GM12891 (cell line): Measurements from ENCODE around the gene PSTPIP1.

Source experiments
- POLR2A ChIP-seq: IDR thresholded peaks from 2 replicates; pipeline ENCODE4 v1.6.1; 2011; ENCODE audit warnings: low read depth, low read length, control low read depth
- SPI1 ChIP-seq: IDR thresholded peaks from 2 replicates; pipeline ENCODE4 v1.6.1; 2011; ENCODE audit warnings: low read depth, low read length, control low read depth

DNA sequence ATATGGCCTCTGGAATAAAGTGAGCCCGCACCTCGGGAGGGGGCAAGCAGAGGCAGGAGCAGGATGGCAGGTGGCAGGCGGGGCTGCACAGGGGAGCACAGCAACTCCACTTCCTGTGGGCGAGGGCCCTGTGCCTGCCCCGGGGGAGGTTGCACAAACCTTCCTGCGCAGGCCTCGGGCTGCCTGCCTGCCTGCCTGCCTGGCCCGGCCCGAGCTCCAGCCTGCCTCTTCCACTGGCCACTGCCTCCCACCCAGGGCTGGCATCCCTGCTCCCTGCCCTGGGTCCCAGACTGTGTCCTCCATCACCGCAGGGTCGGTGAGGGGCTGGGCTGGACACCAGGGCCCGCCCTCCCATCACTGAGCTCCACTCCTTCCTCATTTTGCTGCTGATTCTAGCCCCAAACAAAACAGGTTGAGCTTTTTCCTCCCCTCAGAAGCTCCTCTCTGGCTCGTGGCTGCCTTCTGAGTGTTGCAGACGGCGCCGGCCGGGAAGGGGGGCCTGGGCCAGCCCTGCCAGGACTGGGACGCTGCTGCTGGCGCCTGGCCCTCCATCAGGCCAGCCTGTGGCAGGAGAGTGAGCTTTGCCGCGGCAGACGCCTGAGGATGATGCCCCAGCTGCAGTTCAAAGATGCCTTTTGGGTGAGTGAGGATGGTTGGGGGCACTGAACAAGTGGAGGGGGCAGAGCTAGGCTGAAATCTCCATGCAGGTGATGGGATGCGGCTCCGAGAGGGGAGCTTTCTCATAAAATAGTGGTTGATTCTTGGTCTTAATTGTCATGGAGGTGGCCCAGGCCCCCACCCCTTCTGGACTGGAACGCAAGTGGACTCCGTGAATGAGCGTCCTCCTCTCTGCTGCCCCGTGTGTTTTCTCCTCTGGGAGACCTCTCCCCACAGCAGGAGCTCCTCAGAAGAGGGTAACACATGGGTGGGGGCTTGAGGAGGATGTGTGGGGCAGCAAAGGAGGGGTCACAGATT is at the start of gene PSTPIP1:
- TF ChIP-seq POLR2A (peak; percentile 68), SPI1 (no peak)
